Stimulated activated CD4-positive, alpha-beta T cell treated with anti-CD3 and anti-CD28 coated beads, Interleukin-4, amount 100 ng/mL, for 4 hours (primary cell): ENCODE measurements around the gene SLC27A3.
"Not testable (repeated sequence)": the region's sequence is repeated elsewhere in the genome, so short reads cannot be mapped to it uniquely, and the experiment has no call there.

ENCODE experiments used
- DNase-seq, 2 experiments: peaks; one replicate each; pipeline ENCODE4 v3.0.0-alpha.2; 2020

The SLC27A3 gene

GRCh38 chr1:153782648-153783047, 7.4 kb downstream of the SLC27A3 start:
- not testable (repeated sequence) for DNase-seq

- DNase-seq: peak; percentile 89 to 90
Measured at GRCh38 chr1:153783233-153784190, 8.3 kb downstream of the SLC27A3 start.

GRCh38 chr1:153786038-153786790, 11.0 kb downstream of the SLC27A3 start:
- DNase-seq: no peak

- DNase-seq: no peak
Measured at GRCh38 chr1:153789478-153790034, 14.3 kb downstream of the SLC27A3 start.

GRCh38 chr1:153790313-153790965, 15.2 kb downstream of the SLC27A3 start:
- no peak for DNase-seq

GRCh38 chr1:153790966-153791647, 15.9 kb downstream of the SLC27A3 start:
- no peak for DNase-seq

GRCh38 chr1:153791648-153792253, 16.5 kb downstream of the SLC27A3 start:
- DNase-seq: no peak

GRCh38 chr1:153792631-153793041, 17.4 kb downstream of the SLC27A3 start:
- no peak for DNase-seq

- no peak for DNase-seq
Measured at GRCh38 chr1:153793261-153793972, 18.2 kb downstream of the SLC27A3 start.

GRCh38 chr1:153793973-153794615, 18.9 kb downstream of the SLC27A3 start:
- no peak for DNase-seq

- no peak for DNase-seq
Measured at GRCh38 chr1:153794624-153795329, 19.6 kb downstream of the SLC27A3 start.

- DNase-seq: no peak
Measured at GRCh38 chr1:153795330-153795837, 20.2 kb downstream of the SLC27A3 start.

GRCh38 chr1:153795934-153796785, 21.0 kb downstream of the SLC27A3 start:
- no peak for DNase-seq

GRCh38 chr1:153796786-153797659, 21.8 kb downstream of the SLC27A3 start:
- DNase-seq: peak; percentile 75 to 78

GRCh38 chr1:153798468-153798780, 23.2 kb downstream of the SLC27A3 start:
- DNase-seq: no peak

GRCh38 chr1:153799016-153799415, 23.8 kb downstream of the SLC27A3 start:
- no peak for DNase-seq

- DNase-seq: no peak
Measured at GRCh38 chr1:153799566-153800465, 24.6 kb downstream of the SLC27A3 start.
